Measurements from ENCODE around the gene CNTN2.

Gene CNTN2

GRCh38 chr1:205002705-205003104 lies 40.3 kb upstream of the CNTN2 start:
- H3K4me3 ChIP-seq (ENCODE audit: low read length), result no peak overlapping the region
- no peak for DNase-seq (ENCODE audit: low read depth)
- TF ChIP-seq CTCF (conservative IDR thresholded peaks at IDR 0.05; ENCODE audit: low read length), result no peak

- H3K4me3 ChIP-seq (ENCODE audit: low read length), result no peak overlapping the region
- DNase-seq (ENCODE audit: low read depth), result no peak
- no peak for TF ChIP-seq CTCF (conservative IDR thresholded peaks at IDR 0.05; ENCODE audit: low read length)
Observed at GRCh38 chr1:205003358-205004131, 39.5 kb upstream of the CNTN2 start.

GRCh38 chr1:205004351-205004750 lies 38.7 kb upstream of the CNTN2 start:
- H3K4me3 ChIP-seq (ENCODE audit: low read length), result no peak overlapping the region
- no peak for TF ChIP-seq CTCF (conservative IDR thresholded peaks at IDR 0.05; ENCODE audit: low read length)
- peak; percentile 9 for DNase-seq (ENCODE audit: low read depth)

GRCh38 chr1:205008896-205009295 lies 34.1 kb upstream of the CNTN2 start:
- no peak for DNase-seq (ENCODE audit: low read depth)
- H3K4me3 ChIP-seq (ENCODE audit: low read length), result no peak overlapping the region
- no peak for TF ChIP-seq CTCF (conservative IDR thresholded peaks at IDR 0.05; ENCODE audit: low read length)

- no peak for TF ChIP-seq CTCF (conservative IDR thresholded peaks at IDR 0.05; ENCODE audit: low read length)
- no peak for DNase-seq (ENCODE audit: low read depth)
- no peak overlapping the region for H3K4me3 ChIP-seq (ENCODE audit: low read length)
Observed at GRCh38 chr1:205009670-205010069, 33.3 kb upstream of the CNTN2 start.

- peak; percentile 12 for DNase-seq (ENCODE audit: low read depth)
- no peak for TF ChIP-seq CTCF (conservative IDR thresholded peaks at IDR 0.05; ENCODE audit: low read length)
- H3K4me3 ChIP-seq (ENCODE audit: low read length), result no peak overlapping the region
Observed at GRCh38 chr1:205012391-205013140, 30.4 kb upstream of the CNTN2 start.

All from AG10803 (cell line).